Vagina (tissue), 2 donors: ENCODE measurements around the gene CELF4. TPM values are rescaled to one million over a fixed set of nuclear protein-coding genes. Genes with fewer than 3 reads are reported as not detected.

ENCODE experiments used
- DNase-seq, 2 donors: peaks; one replicate each; pipeline ENCODE4 v3.0.0-alpha.2; 2017; ENCODE audit errors: extremely low spot score in 2 of 2
- H3K27ac ChIP-seq: fragments of 200-600 bp; sonication (generic); one replicate; pipeline ENCODE4 v1.5.1; 2019
- H3K27me3 ChIP-seq: fragments of 200-600 bp; sonication (generic); one replicate; pipeline ENCODE4 v1.5.1; 2019
- H3K36me3 ChIP-seq, 2 donors: fragments of 200-600 bp; sonication (generic); one replicate each; pipeline ENCODE4 v1.5.1; 2017 to 2019
- H3K4me1 ChIP-seq: fragments of 200-600 bp; sonication (generic); one replicate; pipeline ENCODE4 v1.5.1; 2019
- H3K4me3 ChIP-seq, 2 donors: fragments of 200-600 bp; sonication (generic); 1 replicate in 1 of 2; 2 replicates in 1 of 2; pipeline ENCODE4 v1.5.1; 2016 to 2019
- H3K9me3 ChIP-seq: fragments of 200-600 bp; sonication (generic); one replicate; pipeline ENCODE4 v1.5.1; 2019
- CTCF ChIP-seq, 3 experiments: fragments of 450-650 bp in 2 of 3; fragments of 200-600 bp in 1 of 3; sonication (generic) in 1 of 3; IDR thresholded peaks; one replicate each; pipeline ENCODE4 v1.5.1; 2017 to 2019; ENCODE audit warnings: antibody characterized with exemption in 3 of 3, mild to moderate bottlenecking in 2 of 3, moderate library complexity in 2 of 3
- POLR2A ChIP-seq, 2 donors: fragments of 450-650 bp; IDR thresholded peaks; one replicate each; pipeline ENCODE4 v1.6.1; 2017; ENCODE audit warnings: antibody characterized with exemption in 2 of 2, mild to moderate bottlenecking in 2 of 2, moderate library complexity in 2 of 2
- POLR2AphosphoS5 ChIP-seq, 2 donors: sonication (generic); formaldehyde crosslinking; IDR thresholded peaks; one replicate each; pipeline ENCODE4 v1.9.0; 2017; ENCODE audit warnings: antibody characterized with exemption in 2 of 2, mild to moderate bottlenecking in 2 of 2, low read depth in 1 of 2; ENCODE audit not compliant: insufficient read depth in 1 of 2
- intact Hi-C: fragments of 100-400 bp; cut with DNase I; formaldehyde crosslinking; loops from one replicate; pipeline ENCODE4 v1.15.1; 2023
- total RNA-seq: library from RNA; depleted of rRNA; stranded (reverse); fragments of >200 nt; gene quantifications from one replicate; pipeline ENCODE4 v1.2.3, GENCODE V29; 2016

CELF4 gene
- total RNA-seq, 1 donor from 2014 or later = 2.2 TPM

DNA sequence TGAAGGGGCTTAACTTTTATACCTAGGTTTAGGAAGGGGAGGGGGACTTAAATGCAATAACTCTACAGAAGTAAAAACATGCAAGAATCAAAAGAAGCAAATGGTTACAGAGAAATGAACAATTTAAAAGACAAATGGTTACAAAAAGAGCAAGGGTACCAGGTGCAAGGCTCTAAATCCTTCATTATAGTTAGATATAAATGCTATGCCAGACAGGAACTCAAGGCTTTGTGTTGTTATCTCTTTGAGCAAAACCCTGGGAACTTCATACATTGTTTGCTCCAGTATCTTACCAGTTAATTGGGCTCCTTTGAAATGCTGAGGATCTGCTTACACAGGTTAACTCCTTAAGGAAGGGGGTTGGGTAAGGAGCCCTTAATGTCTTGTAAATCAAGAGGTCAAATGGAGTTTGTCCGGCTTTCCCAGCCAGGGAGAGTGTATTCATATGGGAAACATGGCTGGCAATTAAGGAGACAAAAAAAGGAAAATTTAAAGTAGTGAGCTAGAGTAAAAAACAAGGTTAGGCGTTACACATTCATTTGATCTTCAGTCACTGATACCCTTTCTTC lies 347.5 kb downstream of the CELF4 start:
- no peaks in the 10 kb centered on the region for H3K4me1 ChIP-seq
- no peak overlapping the region for H3K27ac ChIP-seq
- intact Hi-C loops = no loop called here
- H3K9me3 ChIP-seq = no peaks in the 10 kb centered on the region
- H3K36me3 ChIP-seq = no peaks in the 10 kb centered on the region
- H3K27me3 ChIP-seq = no peaks in the 10 kb centered on the region
- no peak overlapping the region for H3K4me3 ChIP-seq
- DNase-seq = no peak
- TF ChIP-seq POLR2A (IDR thresholded peaks at IDR 0.05) (no peak), POLR2AphosphoS5 (IDR thresholded peaks at IDR 0.05; ENCODE audit: insufficient read depth in 1 of 2, low read depth in 1 of 2) (no peak), CTCF (IDR thresholded peaks at IDR 0.05) (no peak)

DNA sequence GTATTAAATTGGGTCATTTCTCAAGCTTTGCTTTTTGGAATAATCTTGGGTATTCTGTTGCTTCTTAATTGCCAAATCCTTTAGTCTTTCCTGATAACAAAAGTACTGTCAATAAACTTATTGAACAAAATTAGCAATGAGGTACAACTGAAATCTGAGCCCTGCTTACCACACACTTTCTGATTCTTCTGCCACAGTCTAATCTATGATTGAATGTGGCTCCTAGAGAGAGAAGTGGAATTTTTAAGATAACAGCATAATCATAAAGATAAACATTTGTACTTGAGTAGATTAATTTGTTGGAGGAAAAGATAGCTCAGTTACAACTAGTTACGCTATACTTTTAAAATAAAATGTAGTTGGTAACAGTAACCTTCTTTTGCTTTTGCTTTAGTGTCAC lies 354.8 kb downstream of the CELF4 start:
- Histone ChIP-seq H3K27me3 (no peaks in the 10 kb centered on the region), H3K4me3 (no peak overlapping the region), H3K9me3 (no peaks in the 10 kb centered on the region), H3K27ac (no peak overlapping the region), H3K36me3 (no peaks in the 10 kb centered on the region), H3K4me1 (no peaks in the 10 kb centered on the region)
- intact Hi-C loops = no loop called here
- TF ChIP-seq CTCF (IDR thresholded peaks at IDR 0.05) (no peak), POLR2AphosphoS5 (IDR thresholded peaks at IDR 0.05; ENCODE audit: insufficient read depth in 1 of 2, low read depth in 1 of 2) (no peak), POLR2A (IDR thresholded peaks at IDR 0.05) (no peak)
- DNase-seq = no peak

GRCh38 chr18:37207343-37207742 lies 358.3 kb downstream of the CELF4 start:
- Histone ChIP-seq H3K36me3 (no peaks in the 10 kb centered on the region), H3K27ac (no peak overlapping the region), H3K9me3 (peaks cover 7% of the 10 kb centered on the region), H3K4me1 (no peaks in the 10 kb centered on the region), H3K4me3 (no peak overlapping the region), H3K27me3 (no peaks in the 10 kb centered on the region)
- no peak for DNase-seq
- intact Hi-C loops = no loop called here
- TF ChIP-seq POLR2AphosphoS5 (IDR thresholded peaks at IDR 0.05; ENCODE audit: insufficient read depth in 1 of 2, low read depth in 1 of 2) (no peak), CTCF (IDR thresholded peaks at IDR 0.05) (no peak), POLR2A (IDR thresholded peaks at IDR 0.05) (no peak)

GRCh38 chr18:37199741-37200140 lies 365.9 kb downstream of the CELF4 start:
- intact Hi-C loops = no loop called here
- no peak for DNase-seq
- H3K27ac ChIP-seq = no peak overlapping the region
- TF ChIP-seq CTCF (IDR thresholded peaks at IDR 0.05) = no peak
- TF ChIP-seq POLR2A (IDR thresholded peaks at IDR 0.05) = no peak
- no peak for TF ChIP-seq POLR2AphosphoS5 (IDR thresholded peaks at IDR 0.05; ENCODE audit: insufficient read depth in 1 of 2, low read depth in 1 of 2)
- H3K9me3 ChIP-seq = peaks cover 7% of the 10 kb centered on the region
- no peaks in the 10 kb centered on the region for H3K27me3 ChIP-seq
- no peaks in the 10 kb centered on the region for H3K4me1 ChIP-seq
- H3K4me3 ChIP-seq = no peak overlapping the region
- no peaks in the 10 kb centered on the region for H3K36me3 ChIP-seq
